KMS-11 (cell line): ENCODE measurements around the gene BMP2K.
A peak's percentile ranks its signal among the peaks of the same experiment; 100 is the strongest.

Experiments used
- H2AFZ ChIP-seq: fragments of 200-600 bp; sonication (generic); 2 replicates; pipeline ENCODE4 v1.6.1; 2016; ENCODE audit warnings: antibody characterized with exemption, mixed run types, low read depth
- H3K27ac ChIP-seq: fragments of 200-600 bp; sonication (generic); 2 replicates; pipeline ENCODE4 v1.6.1; 2016; ENCODE audit warnings: mild to moderate bottlenecking, mixed run types
- H3K27me3 ChIP-seq: fragments of 200-600 bp; sonication (generic); 2 replicates; pipeline ENCODE4 v1.6.1; 2017; ENCODE audit warnings: mild to moderate bottlenecking, low read depth, mixed run types, moderate library complexity; ENCODE audit not compliant: insufficient read depth
- H3K36me3 ChIP-seq: fragments of 200-600 bp; sonication (generic); 2 replicates; pipeline ENCODE4 v1.6.1; 2017; ENCODE audit warnings: mild to moderate bottlenecking, mixed run types; ENCODE audit not compliant: insufficient read depth
- H3K4me1 ChIP-seq: fragments of 200-600 bp; sonication (generic); 2 replicates; pipeline ENCODE4 v1.6.1; 2016; ENCODE audit warnings: mild to moderate bottlenecking, low read depth, mixed run types; ENCODE audit not compliant: poor library complexity, severe bottlenecking
- H3K4me2 ChIP-seq: fragments of 200-600 bp; sonication (generic); 2 replicates; pipeline ENCODE4 v1.7.0; 2016; ENCODE audit warnings: mild to moderate bottlenecking, mixed run types
- H3K4me3 ChIP-seq: fragments of 200-600 bp; sonication (generic); IDR thresholded peaks from 2 replicates; pipeline ENCODE4 v1.6.1; 2017; ENCODE audit warnings: low read depth, low read length, mixed read lengths; ENCODE audit not compliant: insufficient read depth
- H3K79me2 ChIP-seq: fragments of 200-600 bp; sonication (generic); 2 replicates; pipeline ENCODE4 v1.6.1; 2016; ENCODE audit warnings: low read depth, mixed run types; ENCODE audit not compliant: insufficient read depth
- H3K9ac ChIP-seq: fragments of 200-600 bp; sonication (generic); 2 replicates; pipeline ENCODE4 v1.6.1; 2016; ENCODE audit warnings: mild to moderate bottlenecking, mixed run types
- H4K20me1 ChIP-seq: fragments of 200-600 bp; sonication (generic); 2 replicates; pipeline ENCODE4 v1.6.1; 2016; ENCODE audit warnings: mild to moderate bottlenecking, mixed run types; ENCODE audit not compliant: insufficient read depth
- CTCF ChIP-seq: fragments of 200-600 bp; sonication (generic); conservative IDR thresholded peaks from 2 replicates; pipeline ENCODE4 v1.6.1; 2017; ENCODE audit warnings: low read depth, mild to moderate bottlenecking, antibody characterized with exemption, low read length, moderate library complexity, mixed read lengths

The BMP2K gene

GRCh38 chr4:78765432-78766006 is 10.6 kb upstream of the BMP2K start:
- H3K4me2 ChIP-seq, result peak overlapping the region; percentile 26
- TF ChIP-seq CTCF, result no peak
- no peak overlapping the region; the same call in 1 of the 2 replicates for H3K27ac ChIP-seq
- H3K4me3 ChIP-seq, result no peak overlapping the region
- H3K4me1 ChIP-seq, result peaks cover 50% of the 10 kb centered on the region
- H3K27me3 ChIP-seq, result no peaks in the 10 kb centered on the region
- H2AFZ ChIP-seq, result no peak overlapping the region
- no peaks in the 10 kb centered on the region for H4K20me1 ChIP-seq
- no peak overlapping the region for H3K9ac ChIP-seq
- H3K79me2 ChIP-seq, result no peaks in the 10 kb centered on the region
- no peaks in the 10 kb centered on the region for H3K36me3 ChIP-seq

GRCh38 chr4:78766026-78766425 is 10.1 kb upstream of the BMP2K start:
- peaks cover 50% of the 10 kb centered on the region for H3K4me1 ChIP-seq
- no peak overlapping the region for H3K9ac ChIP-seq
- H2AFZ ChIP-seq, result no peak overlapping the region
- H4K20me1 ChIP-seq, result no peaks in the 10 kb centered on the region
- no peaks in the 10 kb centered on the region for H3K27me3 ChIP-seq
- peak overlapping the region; percentile 47; the same call in 1 of the 2 replicates for H3K27ac ChIP-seq
- peak overlapping the region; percentile 26 for H3K4me2 ChIP-seq
- H3K79me2 ChIP-seq, result no peaks in the 10 kb centered on the region
- H3K4me3 ChIP-seq, result no peak overlapping the region
- no peak for TF ChIP-seq CTCF
- H3K36me3 ChIP-seq, result no peaks in the 10 kb centered on the region

- H3K79me2 ChIP-seq, result no peaks in the 10 kb centered on the region
- H3K4me1 ChIP-seq, result peaks cover 50% of the 10 kb centered on the region
- H3K27me3 ChIP-seq, result no peaks in the 10 kb centered on the region
- H3K4me2 ChIP-seq, result peak overlapping the region; percentile 26
- no peak overlapping the region for H2AFZ ChIP-seq
- no peak overlapping the region; the same call in 1 of the 2 replicates for H3K9ac ChIP-seq
- no peaks in the 10 kb centered on the region for H4K20me1 ChIP-seq
- no peak for TF ChIP-seq CTCF
- H3K4me3 ChIP-seq, result no peak overlapping the region
- H3K27ac ChIP-seq, result peak overlapping the region; percentile 47
- no peaks in the 10 kb centered on the region for H3K36me3 ChIP-seq
These were observed 9.5 kb upstream of the BMP2K start for GRCh38 chr4:78766650-78767049.

GRCh38 chr4:78767350-78767749 is 8.8 kb upstream of the BMP2K start:
- Histone ChIP-seq H3K9ac (no peak overlapping the region; the same call in 1 of the 2 replicates), H3K27ac (peak overlapping the region; percentile 47), H3K4me3 (no peak overlapping the region), H3K79me2 (no peaks in the 10 kb centered on the region), H4K20me1 (no peaks in the 10 kb centered on the region), H2AFZ (no peak overlapping the region), H3K27me3 (no peaks in the 10 kb centered on the region), H3K4me1 (peaks cover 54% of the 10 kb centered on the region), H3K4me2 (peak overlapping the region; percentile 26), H3K36me3 (no peaks in the 10 kb centered on the region)
- TF ChIP-seq CTCF, result no peak
